Measurements from ENCODE around the gene TERT. TPM values are rescaled to one million over a fixed set of nuclear protein-coding genes. Genes with fewer than 3 reads are reported as not detected.

Gene TERT
- total RNA-seq, 1 experiment from 2014 or later, result 5.0 TPM

DNA sequence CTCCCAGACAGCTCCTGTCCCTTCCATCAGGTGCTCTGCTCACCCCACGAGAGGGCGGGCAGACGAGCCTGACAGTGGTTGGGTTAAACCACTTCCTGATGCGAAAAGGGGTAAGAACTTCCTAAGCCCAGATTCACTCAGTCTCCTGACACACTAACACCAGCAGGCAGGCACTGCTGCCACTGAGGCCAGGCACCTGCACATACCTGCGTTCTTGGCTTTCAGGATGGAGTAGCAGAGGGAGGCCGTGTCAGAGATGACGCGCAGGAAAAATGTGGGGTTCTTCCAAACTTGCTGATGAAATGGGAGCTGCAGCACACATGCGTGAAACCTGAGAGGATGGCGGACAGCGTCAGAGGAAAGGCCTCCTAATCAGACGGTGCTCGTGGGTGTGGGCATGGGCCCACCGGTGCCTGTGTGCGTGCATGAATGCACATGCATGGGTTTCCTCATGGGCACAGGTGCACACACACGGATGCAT is 39.7 kb downstream of the TERT start:
- no peaks in the 10 kb centered on the region; the same call in 1 of the 2 replicates for H3K9me3 ChIP-seq (replicated peaks)
- H3K4me1 ChIP-seq (replicated peaks), result no peaks in the 10 kb centered on the region
- no peak overlapping the region for H3K27ac ChIP-seq
- H3K36me3 ChIP-seq, result peaks cover 6% of the 10 kb centered on the region; the same call in 1 of the 2 replicates
- peaks cover 44% of the 10 kb centered on the region for H3K27me3 ChIP-seq (replicated peaks)
- H3K4me3 ChIP-seq, result no peak overlapping the region
- no peak for DNase-seq (ENCODE audit: low read depth in 1 of 2, low spot score in 2 of 2)

DNA sequence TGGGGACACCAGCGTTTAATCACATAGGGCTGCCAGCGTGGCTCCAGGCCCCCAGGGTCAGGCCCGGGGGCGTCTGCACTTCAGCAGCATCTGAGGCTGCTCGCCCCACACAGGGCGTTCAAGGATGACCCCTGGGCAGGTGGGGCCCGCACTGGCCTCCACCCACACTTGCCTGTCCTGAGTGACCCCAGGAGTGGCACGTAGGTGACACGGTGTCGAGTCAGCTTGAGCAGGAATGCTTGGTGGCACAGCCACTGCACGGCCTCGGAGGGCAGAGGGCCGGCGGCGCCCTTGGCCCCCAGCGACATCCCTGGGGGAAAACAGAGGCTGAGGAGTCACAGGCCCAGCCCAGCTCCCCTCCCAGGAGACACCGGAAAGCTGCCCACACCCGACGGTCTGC is 40.7 kb downstream of the TERT start:
- peaks cover 51% of the 10 kb centered on the region for H3K27me3 ChIP-seq (replicated peaks)
- no peaks in the 10 kb centered on the region; the same call in 1 of the 2 replicates for H3K9me3 ChIP-seq (replicated peaks)
- H3K4me1 ChIP-seq (replicated peaks), result no peaks in the 10 kb centered on the region
- H3K27ac ChIP-seq, result no peak overlapping the region
- peaks cover 6% of the 10 kb centered on the region; the same call in 1 of the 2 replicates for H3K36me3 ChIP-seq
- no peak for DNase-seq (ENCODE audit: low read depth in 1 of 2, low spot score in 2 of 2)
- H3K4me3 ChIP-seq, result no peak overlapping the region

GRCh38 chr5:1253456-1254105 is 41.3 kb downstream of the TERT start:
- no peak for DNase-seq (ENCODE audit: low read depth in 1 of 2, low spot score in 2 of 2)
- Histone ChIP-seq H3K27me3 (replicated peaks) (peaks cover 57% of the 10 kb centered on the region), H3K9me3 (replicated peaks) (no peaks in the 10 kb centered on the region; the same call in 1 of the 2 replicates), H3K27ac (no peak overlapping the region), H3K4me3 (no peak overlapping the region), H3K36me3 (peaks cover 6% of the 10 kb centered on the region; the same call in 1 of the 2 replicates), H3K4me1 (replicated peaks) (no peaks in the 10 kb centered on the region)

GRCh38 chr5:1252681-1253080 is 42.2 kb downstream of the TERT start:
- H3K9me3 ChIP-seq (replicated peaks), result no peaks in the 10 kb centered on the region; the same call in 1 of the 2 replicates
- peaks cover 6% of the 10 kb centered on the region; the same call in 1 of the 2 replicates for H3K36me3 ChIP-seq
- no peak for DNase-seq (ENCODE audit: low read depth in 1 of 2, low spot score in 2 of 2)
- H3K4me3 ChIP-seq, result no peak overlapping the region
- no peak overlapping the region for H3K27ac ChIP-seq
- peaks cover 58% of the 10 kb centered on the region for H3K27me3 ChIP-seq (replicated peaks)
- no peaks in the 10 kb centered on the region for H3K4me1 ChIP-seq (replicated peaks)

GRCh38 chr5:1251678-1252580 is 42.9 kb downstream of the TERT start:
- peaks cover 58% of the 10 kb centered on the region for H3K27me3 ChIP-seq (replicated peaks)
- no peaks in the 10 kb centered on the region; the same call in 1 of the 2 replicates for H3K9me3 ChIP-seq (replicated peaks)
- H3K4me3 ChIP-seq, result no peak overlapping the region
- no peak overlapping the region for H3K27ac ChIP-seq
- DNase-seq (ENCODE audit: low read depth in 1 of 2, low spot score in 2 of 2), result no peak
- H3K4me1 ChIP-seq (replicated peaks), result no peaks in the 10 kb centered on the region
- H3K36me3 ChIP-seq, result peaks cover 6% of the 10 kb centered on the region; the same call in 1 of the 2 replicates

GRCh38 chr5:1249366-1250280 is 45.2 kb downstream of the TERT start:
- Histone ChIP-seq H3K4me3 (no peak overlapping the region), H3K9me3 (replicated peaks) (peaks cover 3% of the 10 kb centered on the region; the same call in 1 of the 2 replicates), H3K27me3 (replicated peaks) (peaks cover 62% of the 10 kb centered on the region), H3K36me3 (no peaks in the 10 kb centered on the region), H3K27ac (no peak overlapping the region), H3K4me1 (replicated peaks) (no peaks in the 10 kb centered on the region)
- no peak for DNase-seq (ENCODE audit: low read depth in 1 of 2, low spot score in 2 of 2)

- Histone ChIP-seq H3K4me3 (no peak overlapping the region), H3K36me3 (no peaks in the 10 kb centered on the region), H3K9me3 (replicated peaks) (0 out of 2 replicates have a peak, but pooled peaks cover 3% of the 10 kb centered on the region), H3K27ac (no peak overlapping the region), H3K4me1 (replicated peaks) (no peaks in the 10 kb centered on the region), H3K27me3 (replicated peaks) (peaks cover 75% of the 10 kb centered on the region)
- no peak for DNase-seq (ENCODE audit: low read depth in 1 of 2, low spot score in 2 of 2)
These were observed 47.1 kb downstream of the TERT start for GRCh38 chr5:1247811-1248210.

- peak in 1 of 2 experiments; percentile 36 for DNase-seq (ENCODE audit: low read depth in 1 of 2, low spot score in 2 of 2)
- Histone ChIP-seq H3K27me3 (replicated peaks) (peaks cover 76% of the 10 kb centered on the region), H3K36me3 (no peaks in the 10 kb centered on the region), H3K27ac (no peak overlapping the region), H3K9me3 (replicated peaks) (0 out of 2 replicates have a peak, but pooled peaks cover 3% of the 10 kb centered on the region), H3K4me3 (no peak overlapping the region), H3K4me1 (replicated peaks) (no peaks in the 10 kb centered on the region)
These were observed 48.0 kb downstream of the TERT start for GRCh38 chr5:1246711-1247431.

GRCh38 chr5:1245905-1246576 is 48.8 kb downstream of the TERT start:
- no peak for DNase-seq (ENCODE audit: low read depth in 1 of 2, low spot score in 2 of 2)
- no peak overlapping the region for H3K4me3 ChIP-seq
- no peak overlapping the region for H3K27ac ChIP-seq
- no peaks in the 10 kb centered on the region for H3K36me3 ChIP-seq
- peaks cover 76% of the 10 kb centered on the region for H3K27me3 ChIP-seq (replicated peaks)
- H3K4me1 ChIP-seq (replicated peaks), result no peaks in the 10 kb centered on the region
- 0 out of 2 replicates have a peak, but pooled peaks cover 3% of the 10 kb centered on the region for H3K9me3 ChIP-seq (replicated peaks)

DNA sequence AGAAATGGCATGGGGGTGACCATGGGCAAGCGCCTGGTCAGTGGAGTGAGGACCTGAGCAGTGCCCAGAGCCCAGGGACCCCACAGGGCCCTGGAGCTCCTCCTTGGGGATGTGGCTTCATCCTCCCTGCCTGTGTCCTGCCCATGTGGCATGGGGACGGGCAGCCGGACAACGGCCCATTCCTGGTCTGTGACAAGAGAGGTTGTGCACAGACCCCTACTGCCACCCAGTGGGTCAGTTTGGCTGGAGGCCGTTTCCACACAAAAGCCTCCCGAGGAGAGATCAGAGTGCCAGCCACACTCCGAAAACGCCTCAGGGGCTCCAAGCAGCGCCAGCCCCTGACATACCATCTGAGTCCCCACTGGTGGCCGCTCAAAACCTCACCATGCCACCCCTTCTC is 49.9 kb downstream of the TERT start:
- no peaks in the 10 kb centered on the region for H3K4me1 ChIP-seq (replicated peaks)
- peaks cover 79% of the 10 kb centered on the region for H3K27me3 ChIP-seq (replicated peaks)
- no peak for DNase-seq (ENCODE audit: low read depth in 1 of 2, low spot score in 2 of 2)

GRCh38 chr5:1244255-1244654 is 50.6 kb downstream of the TERT start:
- no peaks in the 10 kb centered on the region for H3K4me1 ChIP-seq (replicated peaks)
- no peak overlapping the region for H3K4me3 ChIP-seq
- H3K36me3 ChIP-seq, result no peaks in the 10 kb centered on the region
- no peak overlapping the region for H3K27ac ChIP-seq
- H3K27me3 ChIP-seq (replicated peaks), result peaks cover 82% of the 10 kb centered on the region
- no peak for DNase-seq (ENCODE audit: low read depth in 1 of 2, low spot score in 2 of 2)
- 0 out of 2 replicates have a peak, but pooled peaks cover 3% of the 10 kb centered on the region for H3K9me3 ChIP-seq (replicated peaks)

More for the DNA sequence above, 49.9 kb downstream of the TERT start:
- H3K36me3 ChIP-seq, result no peaks in the 10 kb centered on the region
- H3K27ac ChIP-seq, result no peak overlapping the region
- H3K9me3 ChIP-seq (replicated peaks), result 0 out of 2 replicates have a peak, but pooled peaks cover 3% of the 10 kb centered on the region
- no peak overlapping the region for H3K4me3 ChIP-seq

GRCh38 chr5:1243487-1244130 is 51.3 kb downstream of the TERT start:
- Histone ChIP-seq H3K27ac (no peak overlapping the region), H3K36me3 (no peaks in the 10 kb centered on the region), H3K4me3 (no peak overlapping the region), H3K4me1 (replicated peaks) (no peaks in the 10 kb centered on the region), H3K9me3 (replicated peaks) (0 out of 2 replicates have a peak, but pooled peaks cover 3% of the 10 kb centered on the region), H3K27me3 (replicated peaks) (peaks cover 82% of the 10 kb centered on the region)
- DNase-seq (ENCODE audit: low read depth in 1 of 2, low spot score in 2 of 2), result no peak
